HG02852 (cell line): ENCODE results near the gene LRRC4C.

ENCODE experiments used
- ATAC-seq: cut with Tn5 transposase; IDR thresholded peaks from one replicate; pipeline ENCODE4 v1.9.1; 2021; ENCODE audit warnings: mild to moderate bottlenecking, moderate library complexity; ENCODE audit not compliant: unreplicated experiment

Gene LRRC4C

GRCh38 chr11:41267451-41267850, 192.0 kb downstream of the LRRC4C start:
- no peak for ATAC-seq

- no peak for ATAC-seq
These were observed 203.4 kb downstream of the LRRC4C start for GRCh38 chr11:41256041-41256440.

GRCh38 chr11:41254966-41255365, 204.5 kb downstream of the LRRC4C start:
- no peak for ATAC-seq

- ATAC-seq, result no peak
These were observed 209.0 kb downstream of the LRRC4C start for GRCh38 chr11:41250408-41250935.

- no peak for ATAC-seq
These were observed 211.8 kb downstream of the LRRC4C start for GRCh38 chr11:41247621-41248020.

GRCh38 chr11:41246399-41246745, 213.1 kb downstream of the LRRC4C start:
- ATAC-seq, result no peak

GRCh38 chr11:41245704-41246398, 213.6 kb downstream of the LRRC4C start:
- ATAC-seq, result no peak

GRCh38 chr11:41245184-41245583, 214.3 kb downstream of the LRRC4C start:
- ATAC-seq, result no peak

- no peak for ATAC-seq
These were observed 222.1 kb downstream of the LRRC4C start for GRCh38 chr11:41237382-41237781.

- ATAC-seq, result no peak
These were observed 223.8 kb downstream of the LRRC4C start for GRCh38 chr11:41235668-41236067.

- no peak for ATAC-seq
These were observed 233.4 kb downstream of the LRRC4C start for GRCh38 chr11:41225856-41226633.

GRCh38 chr11:41222236-41222635, 237.2 kb downstream of the LRRC4C start:
- ATAC-seq, result no peak

GRCh38 chr11:41206388-41206787, 253.1 kb downstream of the LRRC4C start:
- no peak for ATAC-seq

GRCh38 chr11:41201156-41201555, 258.3 kb downstream of the LRRC4C start:
- ATAC-seq, result peak; percentile 56

GRCh38 chr11:41190437-41191082, 268.9 kb downstream of the LRRC4C start:
- no peak for ATAC-seq

GRCh38 chr11:41189701-41190436, 269.6 kb downstream of the LRRC4C start:
- ATAC-seq, result no peak

- ATAC-seq, result no peak
These were observed 281.7 kb downstream of the LRRC4C start for GRCh38 chr11:41177791-41178190.

GRCh38 chr11:41175304-41175972, 284.0 kb downstream of the LRRC4C start:
- ATAC-seq, result peak; percentile 48

GRCh38 chr11:41146326-41146725, 313.1 kb downstream of the LRRC4C start:
- no peak for ATAC-seq

GRCh38 chr11:41145420-41145819, 314.0 kb downstream of the LRRC4C start:
- no peak for ATAC-seq
